HepG2 (cell line): ENCODE data around the gene C11orf24. TPM values are rescaled to one million over a fixed set of nuclear protein-coding genes. Genes with fewer than 3 reads are reported as not detected.

Experiments
- ATAC-seq: fragments of 200-7000 bp; cut with Tn5 transposase; 3 replicates; pipeline ENCODE4 v1.9.1; 2020; ENCODE audit warnings: mild to moderate bottlenecking, moderate library complexity
- BruUV-seq: library from RNA; stranded (reverse); fragments of 400-500 nt; replicated peaks from 2 replicates; lab custom pipeline; 2021; lab: Mats Ljungman, UMichigan
- CTCF ChIA-PET: fragments of 300-600 bp; formaldehyde crosslinking; extraction: SDS; loops from one replicate; lab custom pipeline; 2021; ENCODE audit warnings: low total read pairs, inconsistent platforms, low intra/inter-chr PET ratio; lab: Yijun Ruan, JAX
- POLR2A ChIA-PET: fragments of 350-600 bp; sonication (Branson Sonifier 250); formaldehyde crosslinking; loops from one replicate; lab custom pipeline; 2020; ENCODE audit warnings: antibody characterized with exemption, inconsistent platforms; lab: Yijun Ruan, JAX
- DNase-seq: peaks from one replicate; pipeline ENCODE4 v3.0.0-alpha.2; 2015; ENCODE audit warnings: low spot score
- FAIRE-seq: peaks from 3 replicates; lab custom pipeline; 2011; peaks lifted over from hg19 to GRCh38; lab: Jason Lieb, UNC
- H2AFZ ChIP-seq: one replicate; pipeline ENCODE4 v1.6.1; 2011; ENCODE audit warnings: low read length, inconsistent platforms
- H3K27ac ChIP-seq: fragments of 300-600 bp; 3 replicates; pipeline ENCODE4 v1.8.0; 2011; ENCODE audit warnings: mixed run types, mild to moderate bottlenecking, mixed read lengths, low read length, inconsistent platforms; ENCODE audit not compliant: insufficient read depth; ENCODE audit errors: extremely low read length
- H3K27me3 ChIP-seq, 2 experiments: fragments of 200-600 bp in 1 of 2; 2 replicates in 1 of 2; 3 replicates in 1 of 2; pipeline versions ENCODE4 v1.6.0 to v1.8.0; 2011; ENCODE audit warnings: low read length in 2 of 2, mild to moderate bottlenecking in 2 of 2, moderate library complexity in 2 of 2, inconsistent platforms in 1 of 2; ENCODE audit not compliant: insufficient read depth in 2 of 2, control insufficient read depth in 1 of 2
- H3K36me3 ChIP-seq, 2 experiments: fragments of 200-600 bp in 1 of 2; replicated peaks in 1 of 2; 2 replicates in 1 of 2; 3 replicates in 1 of 2; pipeline versions ENCODE4 v1.5.1 to v1.8.0; 2011; ENCODE audit warnings: low read length in 2 of 2, inconsistent platforms in 1 of 2; ENCODE audit not compliant: insufficient read depth in 2 of 2, control insufficient read depth in 1 of 2
- H3K4me1 ChIP-seq: 2 replicates; pipeline ENCODE4 v1.5.1; 2012; ENCODE audit warnings: low read length, inconsistent platforms; ENCODE audit not compliant: insufficient read depth
- H3K4me2 ChIP-seq: 2 replicates; pipeline ENCODE4 v1.6.0; 2011; ENCODE audit warnings: low read depth, low read length, inconsistent platforms
- H3K4me3 ChIP-seq, 3 experiments: fragments of 200-600 bp in 1 of 3; sonication (generic), shearing (Covaris generic) in 1 of 3; replicated peaks in 1 of 3; 2 replicates each; pipeline ENCODE4 v1.5.1; 2011 to 2016; ENCODE audit warnings: low read length in 3 of 3, inconsistent platforms in 2 of 3, low read depth in 2 of 3, mild to moderate bottlenecking in 2 of 3, control low read depth in 1 of 3, mixed read lengths in 1 of 3; ENCODE audit not compliant: insufficient read depth in 1 of 3
- H3K79me2 ChIP-seq: one replicate; pipeline ENCODE4 v1.6.1; 2011; ENCODE audit warnings: low read length, inconsistent platforms; ENCODE audit not compliant: insufficient read depth
- H3K9ac ChIP-seq: 2 replicates; pipeline ENCODE4 v1.6.0; 2011; ENCODE audit warnings: mild to moderate bottlenecking, low read depth, low read length, inconsistent platforms; ENCODE audit not compliant: insufficient read depth
- H3K9me3 ChIP-seq: 2 replicates; pipeline ENCODE4 v1.5.1; 2012; ENCODE audit warnings: mild to moderate bottlenecking, low read length
- H4K20me1 ChIP-seq: 2 replicates; pipeline ENCODE4 v1.6.0; 2011; ENCODE audit warnings: inconsistent platforms, mild to moderate bottlenecking, low read length, moderate library complexity; ENCODE audit not compliant: insufficient read depth
- AGO2 ChIP-seq: fragments of 200-400 bp; formaldehyde crosslinking; optimal IDR thresholded peaks from 2 replicates; pipeline ENCODE3; 2017; ENCODE audit warnings: mild to moderate bottlenecking, low read depth, low read length, moderate library complexity
- SATB2 ChIP-seq: sonication (generic); formaldehyde crosslinking; IDR thresholded peaks from 2 replicates; pipeline ENCODE4 v1.5.0; 2020; ENCODE audit warnings: missing genetic modification reagents
- SP140L ChIP-seq: sonication (generic); formaldehyde crosslinking; IDR thresholded peaks from 2 replicates; pipeline ENCODE4 v1.4.0; 2020; ENCODE audit warnings: missing genetic modification reagents, borderline replicate concordance
- ZFP41 ChIP-seq: sonication (generic); formaldehyde crosslinking; IDR thresholded peaks from 2 replicates; pipeline ENCODE4 v1.4.0; 2020; ENCODE audit warnings: mild to moderate bottlenecking, missing genetic modification reagents, borderline replicate concordance
- ZNF577 ChIP-seq: sonication (generic); formaldehyde crosslinking; IDR thresholded peaks from 2 replicates; pipeline ENCODE4 v1.4.0; 2020; ENCODE audit warnings: mild to moderate bottlenecking, low read depth, missing genetic modification reagents, borderline replicate concordance
- WGBS: methylation state at CpG from one replicate; pipeline ENCODE4 v1.1.6; 2017; ENCODE audit warnings: low lambda C conversion rate; 5-methylcytosine and 5-hydroxymethylcytosine counted together
- in situ Hi-C: cut with HindIII; loops from 2 replicates; pipeline ENCODE4 v1.10.0; 2017; ENCODE audit warnings: low pct_unique_long_range_greater_than_20kb; ENCODE audit not compliant: extremely low pct_ligation_motif_present
- intact Hi-C: fragments of 100-400 bp; cut with micrococcal nuclease; formaldehyde crosslinking; loops from one replicate; pipeline ENCODE4 v1.10.0; 2022; ENCODE audit not compliant: unreplicated experiment
- polyA plus RNA-seq, 8 experiments: library from polyadenylated mRNA; depleted of rRNA in 3 of 8; stranded (reverse) in 7 of 8; unstranded in 1 of 8; fragments of >200 nt; fragmentation: Illumina TruSeq in 4 of 8; extraction: Trizol in 4 of 8; gene quantifications; 2 replicates each; pipeline versions ENCODE4 v1.2.1 to v1.2.3, GENCODE V29; 2011 to 2016; ENCODE audit warnings: low read depth in 4 of 8, missing spikeins in 1 of 8, mixed read lengths in 1 of 8; ENCODE audit not compliant: insufficient read depth in 1 of 8
- total RNA-seq, 5 experiments: library from RNA; depleted of rRNA; stranded (reverse); fragments of >200 nt; fragmentation: Illumina TruSeq; extraction: Trizol; gene quantifications; 2 replicates each; pipeline ENCODE4 v1.2.3, GENCODE V29; 2016; ENCODE audit warnings: low read depth in 1 of 5

The C11orf24 gene
- total and polyA plus RNA-seq, 2 of the 13 experiments (the other 11 are each of a cell fraction or from before 2014, with no cell fraction given), result 52.9 to 55.5 TPM

DNA sequence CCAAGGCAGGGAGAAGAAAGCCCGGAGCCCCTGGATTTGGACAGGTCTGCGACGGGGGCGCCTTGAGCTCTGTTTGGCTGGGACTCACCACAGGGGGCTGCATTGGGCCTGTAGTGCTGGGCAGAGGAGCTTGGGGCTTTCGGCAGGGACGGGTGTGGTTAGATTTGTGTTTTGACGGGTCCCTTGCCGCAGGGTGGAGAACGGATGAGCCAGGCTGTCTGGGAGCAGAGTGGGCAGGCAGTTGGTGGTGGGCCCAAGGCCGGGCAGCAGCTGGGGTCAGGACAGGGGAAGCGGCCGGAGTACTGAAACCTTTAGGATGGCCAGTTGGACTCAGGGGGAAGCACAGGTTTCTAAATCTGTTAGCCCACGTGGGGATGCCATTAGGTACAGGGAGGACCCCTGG is 13.4 kb downstream of the C11orf24 start:
- no peaks in the 10 kb centered on the region for H4K20me1 ChIP-seq
- WGBS, result 95% methylated on average over 13 of the region's 13 CpGs
- no peak overlapping the region for H2AFZ ChIP-seq
- no peaks in the 10 kb centered on the region for H3K79me2 ChIP-seq
- no peak overlapping the region for H3K27ac ChIP-seq
- H3K4me3 ChIP-seq, result no peak overlapping the region
- H3K36me3 ChIP-seq, result peaks cover 9 to 27% of the 10 kb centered on the region in 2 experiments
- TF ChIP-seq SP140L (CRISPR knock-in tag), result no peak
- TF ChIP-seq SATB2, result no peak
- TF ChIP-seq AGO2, result peak; percentile 65
- no peak for TF ChIP-seq ZFP41 (CRISPR knock-in tag)
- no peak for TF ChIP-seq ZNF577
- ATAC-seq (no peak), FAIRE-seq (no peak), DNase-seq (no peak)
- H3K9ac ChIP-seq, result no peak overlapping the region
- intact Hi-C loops (loop anchor here (5.0 kb wide), 1 partner anchor 59 kb away; no protein-coding TSS in a partner anchor), in situ Hi-C loops (loop anchor here (5.0 kb wide), 2 partner anchors 39 to 189 kb away; no protein-coding TSS in a partner anchor)
- peaks cover 33% of the 10 kb centered on the region for H3K4me1 ChIP-seq
- no peak overlapping the region for H3K4me2 ChIP-seq
- H3K27me3 ChIP-seq, result no peaks in the 10 kb centered on the region; a peak in 1 of 5 replicates
- CTCF ChIA-PET, result interaction anchor here (2.1 to 2.3 kb wide), 2 partner anchors 39 to 125 kb away, joined by 9 to 43 read pairs; no protein-coding TSS in a partner anchor
- POLR2A ChIA-PET, result interaction anchor here (1.5 to 6.6 kb wide), 5 partner anchors 8 to 56 kb away, joined by 4 to 127 read pairs (median 18); partner anchors contain the start of gene C11orf24
- no peaks in the 10 kb centered on the region for H3K9me3 ChIP-seq
- BruUV-seq, result no TSS peak
